CD14-positive monocyte (primary cell): ENCODE measurements around the gene MCCC2. TPM values are rescaled to one million over a fixed set of nuclear protein-coding genes. Genes with fewer than 3 reads are reported as not detected.

Experiments used
- DNase-seq, 3 donors: peaks; one replicate each; pipeline ENCODE4 v3.0.0-alpha.2; 2011 to 2022
- H2AFZ ChIP-seq: 2 replicates; pipeline ENCODE4 v1.6.0; 2012; ENCODE audit warnings: mild to moderate bottlenecking, low read depth, low read length, inconsistent platforms; ENCODE audit not compliant: insufficient read depth, poor library complexity, severe bottlenecking
- H3K27ac ChIP-seq, 2 donors: 1 replicate in 1 of 2; 2 replicates in 1 of 2; pipeline ENCODE4 v1.5.1; 2012 to 2013; ENCODE audit warnings: low read length in 2 of 2, control low read depth in 1 of 2, inconsistent platforms in 1 of 2, low read depth in 1 of 2, mild to moderate bottlenecking in 1 of 2
- H3K27me3 ChIP-seq, 2 donors: one replicate each; pipeline versions ENCODE4 v1.6.0 to v1.6.1; 2011 to 2013; ENCODE audit warnings: low read length in 2 of 2; ENCODE audit not compliant: control insufficient read depth in 2 of 2, insufficient read depth in 2 of 2
- H3K36me3 ChIP-seq, 2 donors: replicated peaks in 1 of 2; 1 replicate in 1 of 2; 2 replicates in 1 of 2; pipeline versions ENCODE4 v1.5.1 to v1.6.1; 2012 to 2013; ENCODE audit warnings: low read length in 2 of 2, control low read depth in 1 of 2, inconsistent platforms in 1 of 2, mild to moderate bottlenecking in 1 of 2; ENCODE audit not compliant: insufficient read depth in 2 of 2, control insufficient read depth in 1 of 2
- H3K4me1 ChIP-seq, 2 donors: 1 replicate in 1 of 2; 2 replicates in 1 of 2; pipeline versions ENCODE4 v1.5.1 to v1.6.1; 2012 to 2013; ENCODE audit warnings: low read length in 2 of 2, control low read depth in 1 of 2, inconsistent platforms in 1 of 2, mild to moderate bottlenecking in 1 of 2, moderate library complexity in 1 of 2; ENCODE audit not compliant: insufficient read depth in 2 of 2, control insufficient read depth in 1 of 2
- H3K4me2 ChIP-seq: replicated peaks from 2 replicates; pipeline ENCODE3; 2012; ENCODE audit warnings: low read length, moderate library complexity, mild to moderate bottlenecking; ENCODE audit not compliant: poor library complexity, severe bottlenecking; ENCODE audit errors: extremely low read depth
- H3K4me3 ChIP-seq, 3 experiments: fragments of 200-600 bp in 1 of 3; sonication (generic) in 1 of 3; replicated peaks in 1 of 3; 1 replicate in 2 of 3; 2 replicates in 1 of 3; pipeline ENCODE4 v1.5.1; 2011 to 2013; ENCODE audit warnings: low read length in 3 of 3, mild to moderate bottlenecking in 3 of 3, control low read depth in 2 of 3, low read depth in 2 of 3, inconsistent platforms in 1 of 3, moderate library complexity in 1 of 3
- H3K79me2 ChIP-seq: 2 replicates; pipeline ENCODE4 v1.6.0; 2012; ENCODE audit warnings: mild to moderate bottlenecking, control low read depth, inconsistent platforms, low read length, moderate library complexity; ENCODE audit not compliant: insufficient read depth
- H3K9ac ChIP-seq: 2 replicates; pipeline ENCODE4 v1.6.0; 2017; ENCODE audit warnings: low read length, mild to moderate bottlenecking; ENCODE audit not compliant: insufficient read depth, poor library complexity, severe bottlenecking
- H3K9me3 ChIP-seq, 2 donors: replicated peaks in 1 of 2; 1 replicate in 1 of 2; 2 replicates in 1 of 2; pipeline versions ENCODE4 v1.5.1 to v1.6.1; 2012 to 2013; ENCODE audit warnings: low read length in 2 of 2, control low read depth in 1 of 2; ENCODE audit not compliant: control insufficient read depth in 1 of 2, insufficient read depth in 1 of 2
- H4K20me1 ChIP-seq: 2 replicates; pipeline ENCODE4 v1.6.0; 2012; ENCODE audit warnings: mild to moderate bottlenecking, low read length, control low read depth, moderate library complexity; ENCODE audit not compliant: insufficient read depth
- H3K27ac Mint-ChIP-seq, 7 donors: one replicate each; pipeline ENCODE4 v1.8.0; 2020; ENCODE audit warnings: mild to moderate bottlenecking in 7 of 7, mixed read lengths in 7 of 7, moderate library complexity in 6 of 7, inconsistent platforms in 2 of 7
- H3K27me3 Mint-ChIP-seq, 3 donors: one replicate each; pipeline ENCODE4 v1.8.0; 2021 to 2022; ENCODE audit warnings: low read depth in 3 of 3, mild to moderate bottlenecking in 3 of 3, mixed read lengths in 3 of 3, moderate library complexity in 3 of 3, inconsistent platforms in 1 of 3
- H3K36me3 Mint-ChIP-seq, 2 donors: one replicate each; pipeline ENCODE4 v1.8.0; 2020; ENCODE audit warnings: mixed read lengths in 2 of 2, inconsistent platforms in 1 of 2, mild to moderate bottlenecking in 1 of 2
- H3K4me1 Mint-ChIP-seq: one replicate; pipeline ENCODE4 v1.8.0; 2020; ENCODE audit warnings: mild to moderate bottlenecking, mixed read lengths
- H3K4me3 Mint-ChIP-seq, 2 donors: one replicate each; pipeline ENCODE4 v1.8.0; 2020; ENCODE audit warnings: mild to moderate bottlenecking in 2 of 2, mixed read lengths in 2 of 2, moderate library complexity in 1 of 2
- H3K9me3 Mint-ChIP-seq, 7 donors: one replicate each; pipeline ENCODE4 v1.8.0; 2020 to 2022; ENCODE audit warnings: mixed read lengths in 7 of 7, mild to moderate bottlenecking in 6 of 7, moderate library complexity in 6 of 7, inconsistent platforms in 2 of 7
- WGBS: methylation state at CpG from one replicate; pipeline ENCODE4 v1.1.5; 2013; ENCODE audit warnings: missing lambda C conversion rate; ENCODE audit not compliant: insufficient coverage; 5-methylcytosine and 5-hydroxymethylcytosine counted together
- intact Hi-C, 2 donors: fragments of 100-400 bp; cut with micrococcal nuclease; formaldehyde crosslinking; loops; one replicate each; pipeline versions ENCODE4 v1.15.0 to v1.15.1; 2023
- polyA plus RNA-seq, 3 donors: library from polyadenylated mRNA; depleted of rRNA in 1 of 3; unstranded in 2 of 3; stranded (reverse) in 1 of 3; fragments of 300-500 nt in 2 of 3; fragments of >200 nt in 1 of 3; fragmentation: Illumina TruSeq in 2 of 3; gene quantifications; 1 replicate in 2 of 3; 2 replicates in 1 of 3; pipeline ENCODE4 v1.2.3, GENCODE V29; 2012 to 2021
- TF ChIP-seq, protein P1 (sequence below): fragments of 200-600 bp; IDR thresholded peaks from one replicate; pipeline ENCODE4 v1.8.0; 2022; ENCODE audit warnings: antibody characterized with exemption, mild to moderate bottlenecking

The MCCC2 gene
- polyA plus RNA-seq, 3 donors: 15.4 to 21.9 (median 16.5) TPM

DNA sequence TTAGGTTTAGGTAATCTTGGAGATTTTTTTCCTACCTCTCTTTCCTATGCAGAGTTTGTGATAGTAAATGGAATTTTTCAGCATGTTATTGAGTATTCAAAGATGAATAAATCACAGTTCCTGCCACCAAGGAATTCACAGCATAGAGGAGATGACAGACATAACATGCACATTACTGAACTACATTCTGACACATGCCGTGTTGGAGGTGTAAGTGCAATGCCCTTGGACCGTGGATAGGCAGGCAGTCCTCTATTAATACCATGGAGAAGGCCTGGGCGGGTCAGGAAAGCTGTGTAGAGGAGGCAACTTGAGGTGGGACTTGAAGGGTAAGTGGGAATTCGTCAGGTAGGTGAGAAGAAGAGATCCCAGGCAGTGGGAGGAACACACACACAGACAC, 43.9 kb downstream of the MCCC2 start:
- Histone ChIP-seq H3K79me2 (no peaks in the 10 kb centered on the region), H3K4me1 (no peaks in the 10 kb centered on the region), H3K27ac (no peak overlapping the region), H4K20me1 (no peaks in the 10 kb centered on the region), H3K9ac (no peak overlapping the region), H3K36me3 (peaks cover 18 to 48% of the 10 kb centered on the region in 2 donors), H3K4me2 (no peak overlapping the region), H2AFZ (no peak overlapping the region), H3K9me3 (no peaks in the 10 kb centered on the region), H3K27me3 (no peaks in the 10 kb centered on the region), H3K4me3 (no peak overlapping the region)
- WGBS: no CpG with 5 or more reads among the region's 4 CpGs
- no peak overlapping the region for H3K27ac Mint-ChIP-seq
- TF ChIP-seq, protein P1, sequence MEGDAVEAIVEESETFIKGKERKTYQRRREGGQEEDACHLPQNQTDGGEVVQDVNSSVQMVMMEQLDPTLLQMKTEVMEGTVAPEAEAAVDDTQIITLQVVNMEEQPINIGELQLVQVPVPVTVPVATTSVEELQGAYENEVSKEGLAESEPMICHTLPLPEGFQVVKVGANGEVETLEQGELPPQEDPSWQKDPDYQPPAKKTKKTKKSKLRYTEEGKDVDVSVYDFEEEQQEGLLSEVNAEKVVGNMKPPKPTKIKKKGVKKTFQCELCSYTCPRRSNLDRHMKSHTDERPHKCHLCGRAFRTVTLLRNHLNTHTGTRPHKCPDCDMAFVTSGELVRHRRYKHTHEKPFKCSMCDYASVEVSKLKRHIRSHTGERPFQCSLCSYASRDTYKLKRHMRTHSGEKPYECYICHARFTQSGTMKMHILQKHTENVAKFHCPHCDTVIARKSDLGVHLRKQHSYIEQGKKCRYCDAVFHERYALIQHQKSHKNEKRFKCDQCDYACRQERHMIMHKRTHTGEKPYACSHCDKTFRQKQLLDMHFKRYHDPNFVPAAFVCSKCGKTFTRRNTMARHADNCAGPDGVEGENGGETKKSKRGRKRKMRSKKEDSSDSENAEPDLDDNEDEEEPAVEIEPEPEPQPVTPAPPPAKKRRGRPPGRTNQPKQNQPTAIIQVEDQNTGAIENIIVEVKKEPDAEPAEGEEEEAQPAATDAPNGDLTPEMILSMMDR: no peak
- peaks cover 0 to 2% (median 1%) of the 10 kb centered on the region in 3 donors for H3K27me3 Mint-ChIP-seq
- DNase-seq: no peak
- H3K36me3 Mint-ChIP-seq: peaks cover 43 to 48% of the 10 kb centered on the region in 2 donors
- H3K9me3 Mint-ChIP-seq: peaks cover 0 to 7% (median 0%) of the 10 kb centered on the region in 7 donors
- H3K4me3 Mint-ChIP-seq: no peak overlapping the region
- intact Hi-C loops: no loop called here
- no peaks in the 10 kb centered on the region for H3K4me1 Mint-ChIP-seq

DNA sequence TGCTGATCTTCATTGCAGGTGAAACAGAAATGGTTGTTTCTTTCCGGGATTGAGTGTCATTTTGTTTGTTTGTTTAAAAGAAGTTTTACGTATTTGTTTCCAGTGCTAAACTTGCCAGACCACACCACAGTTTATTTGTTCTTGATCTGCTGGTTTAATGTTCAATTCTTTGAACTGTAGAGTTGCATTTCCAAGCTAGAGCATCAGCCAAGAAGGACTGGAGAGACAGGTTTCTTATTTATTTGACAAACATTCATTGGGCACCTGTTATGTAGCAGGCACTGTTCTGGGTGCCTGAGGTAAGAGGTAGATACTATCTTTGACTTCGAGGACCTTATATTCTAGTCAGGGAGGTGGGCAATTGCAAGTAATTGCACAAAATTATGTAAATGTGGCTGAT, 45.0 kb downstream of the MCCC2 start:
- peaks cover 0 to 1% (median 0%) of the 10 kb centered on the region in 3 donors for H3K27me3 Mint-ChIP-seq
- TF ChIP-seq, protein P1: no peak
- Histone ChIP-seq H3K27me3 (no peaks in the 10 kb centered on the region), H3K4me3 (no peak overlapping the region), H3K4me1 (no peaks in the 10 kb centered on the region), H3K27ac (no peak overlapping the region), H3K9me3 (peaks cover 0 to 4% of the 10 kb centered on the region in 2 donors), H3K36me3 (peaks cover 26 to 50% of the 10 kb centered on the region in 2 donors), H3K9ac (no peak overlapping the region), H3K79me2 (no peaks in the 10 kb centered on the region), H4K20me1 (no peaks in the 10 kb centered on the region), H2AFZ (no peak overlapping the region), H3K4me2 (no peak overlapping the region)
- no peak for DNase-seq
- H3K9me3 Mint-ChIP-seq: peaks cover 0 to 3% (median 0%) of the 10 kb centered on the region in 7 donors
- H3K27ac Mint-ChIP-seq: no peak overlapping the region
- intact Hi-C loops: no loop called here
- 71% methylated on average over 3 of the region's 3 CpGs for WGBS
- no peak overlapping the region for H3K4me3 Mint-ChIP-seq
- H3K36me3 Mint-ChIP-seq: peaks cover 42 to 45% of the 10 kb centered on the region in 2 donors
- no peaks in the 10 kb centered on the region for H3K4me1 Mint-ChIP-seq
